BLaER1 treated with 17β-estradiol and CSF1 and Interleukin-3, amounts not matched to agents 10 nM and 100 nM (cell line): ENCODE measurements around the gene RGS16.
A peak's percentile ranks its signal among the peaks of the same experiment; 100 is the strongest.

ENCODE experiments used
- H3K27ac ChIP-seq, 11 experiments: shearing (Covaris generic); formaldehyde crosslinking; 2 replicates each; pipeline ENCODE4 v1.8.1; 2022
- H3K27me3 ChIP-seq, 11 experiments: shearing (Covaris generic); formaldehyde crosslinking; 2 replicates each; pipeline ENCODE4 v1.8.1; 2022
- H3K36me3 ChIP-seq, 11 experiments: shearing (Covaris generic); formaldehyde crosslinking; 2 replicates each; pipeline ENCODE4 v1.8.1; 2022
- H3K4me1 ChIP-seq, 10 experiments: shearing (Covaris generic); formaldehyde crosslinking; 2 replicates each; pipeline ENCODE4 v1.8.1; 2022
- H3K4me2 ChIP-seq, 11 experiments: shearing (Covaris generic); formaldehyde crosslinking; 2 replicates each; pipeline ENCODE4 v1.8.1; 2022
- H3K4me3 ChIP-seq, 10 experiments: shearing (Covaris generic); formaldehyde crosslinking; 2 replicates each; pipeline ENCODE4 v1.8.1; 2022
- H3K9ac ChIP-seq, 11 experiments: shearing (Covaris generic); formaldehyde crosslinking; 2 replicates each; pipeline ENCODE4 v1.8.1; 2022
- H3K9me3 ChIP-seq, 11 experiments: shearing (Covaris generic); formaldehyde crosslinking; replicated peaks in 1 of 11; 2 replicates each; pipeline ENCODE4 v1.8.1; 2022
- H4K20me1 ChIP-seq, 11 experiments: shearing (Covaris generic); formaldehyde crosslinking; 2 replicates each; pipeline ENCODE4 v1.8.1; 2022
- Cebpa-rat ChIP-seq, 11 experiments: shearing (Covaris generic); IDR thresholded peaks; 2 replicates each; pipeline ENCODE4 v1.8.1; 2022

The RGS16 gene

DNA sequence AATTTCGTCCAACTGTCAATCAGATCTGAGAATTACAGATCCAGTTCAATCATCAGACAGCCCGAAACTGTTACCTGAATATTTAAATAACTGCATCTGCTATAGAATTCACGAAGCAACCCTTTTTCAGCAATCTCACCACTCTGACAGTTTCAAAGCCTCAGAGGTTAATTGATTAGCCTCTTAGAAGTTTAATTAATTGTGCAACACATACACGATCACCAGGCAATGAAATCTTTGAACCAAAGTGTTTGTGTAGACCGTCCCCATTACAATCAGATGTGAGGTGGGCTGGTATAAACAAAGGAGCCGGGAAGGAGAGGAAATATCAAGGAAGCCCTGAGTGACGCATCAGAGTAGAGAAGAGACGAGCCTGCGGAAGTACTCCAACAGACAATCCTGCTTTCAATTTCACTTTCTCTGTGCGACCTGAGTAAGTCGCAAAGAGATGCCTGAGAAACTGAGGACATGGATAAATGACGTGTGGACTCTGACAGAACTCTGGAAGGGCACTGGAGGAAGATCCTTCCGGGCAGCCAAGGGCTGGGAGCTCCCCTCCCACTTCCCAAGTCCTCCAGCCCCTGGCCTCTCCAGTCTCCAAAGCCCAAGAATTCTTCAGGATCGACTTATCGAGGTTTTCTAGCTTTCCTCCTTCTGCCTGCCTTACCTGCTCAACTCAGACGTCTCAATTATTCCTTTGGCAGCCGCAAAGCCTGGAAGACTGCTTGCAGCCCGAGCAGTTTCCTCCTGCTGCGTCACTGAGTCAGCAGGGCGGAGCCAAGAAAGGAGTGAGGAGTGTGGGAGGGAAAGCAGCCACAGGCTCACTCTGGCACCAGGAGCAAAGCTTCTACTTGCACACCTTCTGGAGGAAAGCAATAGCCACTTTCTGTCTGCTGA is 15.4 kb downstream of the RGS16 start, which contains the start of gene RNASEL:
Gene RNASEL, minus strand, starts transcription at position 757 of the 897 bp plus-strand sequence. CDS start 2,450 bp downstream, outside the sequence.
- Histone ChIP-seq H3K9ac (peak within 1 kb of the TSS; percentile 81 to 91 (median 87)), H3K4me3 (peak within 1 kb of the TSS; percentile 69 to 95 (median 76))
- TF ChIP-seq Cebpa-rat (IDR thresholded peaks at IDR 0.05): no peak

GRCh38 chr1:182587666-182588499 is 16.3 kb downstream of the RGS16 start:
- H3K4me1 ChIP-seq: peaks cover 25 to 45% (median 34%) of the 10 kb centered on the region in 10 experiments
- H3K36me3 ChIP-seq: peaks cover 16 to 36% (median 24%) of the 10 kb centered on the region in 11 experiments
- H3K27me3 ChIP-seq: no peaks in the 10 kb centered on the region
- H3K9ac ChIP-seq: peak overlapping the region; percentile 81 to 91 (median 87)
- no peak for TF ChIP-seq Cebpa-rat (IDR thresholded peaks at IDR 0.05)
- no peaks in the 10 kb centered on the region for H4K20me1 ChIP-seq
- H3K27ac ChIP-seq: peak overlapping the region; percentile 72 to 97 (median 92); a peak in 21 of 22 replicates
- peaks cover 5 to 20% (median 15%) of the 10 kb centered on the region in 11 experiments; a peak in 17 of 22 replicates for H3K9me3 ChIP-seq
- H3K4me3 ChIP-seq: peak overlapping the region; percentile 69 to 95 (median 76)
- peak overlapping the region; percentile 70 to 89 (median 84) for H3K4me2 ChIP-seq

More for the DNA sequence above, 15.4 kb downstream of the RGS16 start, which contains the start of gene RNASEL:
- no peaks in the 10 kb centered on the region for H3K27me3 ChIP-seq
- peak within 1 kb of the TSS; percentile 72 to 97 (median 92) for H3K27ac ChIP-seq
- H3K4me1 ChIP-seq: peaks cover 25 to 47% (median 33%) of the 10 kb centered on the region in 10 experiments
- H3K4me2 ChIP-seq: peak within 1 kb of the TSS; percentile 70 to 89 (median 84)
- H4K20me1 ChIP-seq: no peaks in the 10 kb centered on the region
- H3K36me3 ChIP-seq: peaks cover 9 to 27% (median 19%) of the 10 kb centered on the region in 11 experiments; a peak in 20 of 22 replicates
- H3K9me3 ChIP-seq: peaks cover 5 to 20% (median 15%) of the 10 kb centered on the region in 11 experiments; a peak in 17 of 22 replicates

GRCh38 chr1:182587093-182587492 is 17.1 kb downstream of the RGS16 start:
- Histone ChIP-seq H3K4me3 (no peak overlapping the region), H4K20me1 (no peaks in the 10 kb centered on the region), H3K4me2 (no peak overlapping the region), H3K4me1 (peaks cover 25 to 45% (median 34%) of the 10 kb centered on the region in 10 experiments), H3K27me3 (no peaks in the 10 kb centered on the region), H3K27ac (no peak overlapping the region), H3K36me3 (peaks cover 24 to 44% (median 32%) of the 10 kb centered on the region in 11 experiments), H3K9ac (no peak overlapping the region), H3K9me3 (peaks cover 5 to 20% (median 15%) of the 10 kb centered on the region in 11 experiments; a peak in 17 of 22 replicates)
- no peak for TF ChIP-seq Cebpa-rat (IDR thresholded peaks at IDR 0.05)

- Histone ChIP-seq H3K27me3 (no peaks in the 10 kb centered on the region), H3K9ac (no peak overlapping the region), H3K27ac (no peak overlapping the region), H3K36me3 (peaks cover 31 to 51% (median 39%) of the 10 kb centered on the region in 11 experiments), H3K4me2 (peak overlapping the region in 3 of 11 experiments; percentile 13 to 38 (median 36); a peak in 6 of 22 replicates), H3K4me3 (no peak overlapping the region), H4K20me1 (no peaks in the 10 kb centered on the region), H3K9me3 (peaks cover 5 to 20% (median 15%) of the 10 kb centered on the region in 11 experiments; a peak in 17 of 22 replicates), H3K4me1 (peaks cover 25 to 45% (median 34%) of the 10 kb centered on the region in 10 experiments)
- no peak for TF ChIP-seq Cebpa-rat (IDR thresholded peaks at IDR 0.05)
These were observed 17.8 kb downstream of the RGS16 start for GRCh38 chr1:182586380-182586779.

- H3K4me3 ChIP-seq: no peak overlapping the region
- H3K9me3 ChIP-seq: peaks cover 5 to 23% (median 15%) of the 10 kb centered on the region in 11 experiments; a peak in 17 of 22 replicates
- no peak for TF ChIP-seq Cebpa-rat (IDR thresholded peaks at IDR 0.05)
- peak overlapping the region in 9 of 11 experiments; percentile 1 to 35 (median 16); a peak in 10 of 22 replicates for H3K4me2 ChIP-seq
- H3K36me3 ChIP-seq: peaks cover 47 to 67% (median 55%) of the 10 kb centered on the region in 11 experiments
- H3K27me3 ChIP-seq: no peaks in the 10 kb centered on the region
- H4K20me1 ChIP-seq: no peaks in the 10 kb centered on the region
- H3K4me1 ChIP-seq: peaks cover 24 to 45% (median 34%) of the 10 kb centered on the region in 10 experiments
- no peak overlapping the region for H3K9ac ChIP-seq
- H3K27ac ChIP-seq: no peak overlapping the region
These were observed 19.4 kb downstream of the RGS16 start for GRCh38 chr1:182584746-182585145.

GRCh38 chr1:182580736-182581135 is 23.5 kb downstream of the RGS16 start:
- Histone ChIP-seq H3K27me3 (no peaks in the 10 kb centered on the region), H3K9ac (no peak overlapping the region), H3K4me1 (peaks cover 8 to 32% (median 16%) of the 10 kb centered on the region in 10 experiments; a peak in 15 of 20 replicates), H3K9me3 (peaks cover 0 to 12% (median 4%) of the 10 kb centered on the region in 11 experiments; a peak in 9 of 22 replicates), H3K27ac (no peak overlapping the region), H4K20me1 (no peaks in the 10 kb centered on the region), H3K4me2 (no peak overlapping the region), H3K4me3 (no peak overlapping the region), H3K36me3 (peaks cover 62 to 87% (median 73%) of the 10 kb centered on the region in 11 experiments)
- TF ChIP-seq Cebpa-rat (IDR thresholded peaks at IDR 0.05): no peak

DNA sequence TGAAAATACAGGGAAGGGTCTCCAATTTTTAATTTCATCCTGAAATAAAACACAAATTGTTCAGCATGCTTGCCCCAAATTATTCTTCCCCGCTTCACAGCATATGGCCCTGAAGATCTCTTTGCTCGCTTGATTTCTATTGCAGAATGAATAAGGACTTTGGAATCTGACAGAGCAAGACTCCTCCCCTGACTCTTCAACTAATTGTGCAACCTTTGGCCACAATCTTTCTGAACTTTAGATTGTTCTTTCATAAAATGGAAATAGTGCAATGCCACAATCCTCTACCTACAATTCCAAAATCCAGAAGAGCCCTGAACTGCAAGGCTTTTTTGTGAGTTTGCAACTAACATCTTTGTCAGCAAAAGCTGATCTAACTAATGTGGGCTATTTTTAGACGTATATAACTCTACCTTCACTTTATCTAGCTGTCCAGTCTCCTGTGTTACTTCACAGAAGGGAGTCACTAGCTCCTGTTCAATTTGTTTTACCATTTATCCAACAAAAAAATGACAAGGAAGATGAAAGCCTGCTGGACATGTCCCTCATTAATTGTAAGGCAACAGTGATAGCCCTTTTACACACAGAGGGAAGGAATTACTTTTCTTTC is 28.5 kb downstream of the RGS16 start:
- H3K9me3 ChIP-seq: peaks cover 0 to 11% (median 0%) of the 10 kb centered on the region in 11 experiments; a peak in 5 of 22 replicates
- no peak for TF ChIP-seq Cebpa-rat (IDR thresholded peaks at IDR 0.05)
- no peaks in the 10 kb centered on the region for H4K20me1 ChIP-seq
- no peaks in the 10 kb centered on the region for H3K27me3 ChIP-seq
- H3K4me1 ChIP-seq: peaks cover 2 to 28% (median 7%) of the 10 kb centered on the region in 10 experiments
- H3K4me3 ChIP-seq: no peak overlapping the region
- H3K4me2 ChIP-seq: peak overlapping the region in 1 of 11 experiments; percentile 1; a peak in 1 of 22 replicates
- H3K27ac ChIP-seq: no peak overlapping the region
- no peak overlapping the region for H3K9ac ChIP-seq
- H3K36me3 ChIP-seq: peaks cover 46 to 67% (median 50%) of the 10 kb centered on the region in 11 experiments

GRCh38 chr1:182574156-182574555 is 30.0 kb downstream of the RGS16 start:
- peaks cover 0 to 9% (median 0%) of the 10 kb centered on the region in 11 experiments; a peak in 4 of 22 replicates for H3K9me3 ChIP-seq
- no peak overlapping the region for H3K4me2 ChIP-seq
- no peak overlapping the region for H3K9ac ChIP-seq
- TF ChIP-seq Cebpa-rat (IDR thresholded peaks at IDR 0.05): no peak
- no peak overlapping the region for H3K27ac ChIP-seq
- peaks cover 17 to 43% (median 22%) of the 10 kb centered on the region in 10 experiments for H3K4me1 ChIP-seq
- no peak overlapping the region for H3K4me3 ChIP-seq
- H3K36me3 ChIP-seq: peaks cover 31 to 52% (median 35%) of the 10 kb centered on the region in 11 experiments
- no peaks in the 10 kb centered on the region for H4K20me1 ChIP-seq
- H3K27me3 ChIP-seq: no peaks in the 10 kb centered on the region
